GM12878 (cell line): Measurements from ENCODE around the gene SNX32. TPM values are rescaled to one million over a fixed set of nuclear protein-coding genes. Genes with fewer than 3 reads are reported as not detected.
"Not testable (repeated sequence)": the region's sequence is repeated elsewhere in the genome, so short reads cannot be mapped to it uniquely, and the experiment has no call there.

Source experiments
- ATAC-seq: fragments of 200-7000 bp; cut with Tn5 transposase; 3 replicates; pipeline ENCODE4 v1.9.1; 2020; ENCODE audit warnings: mild to moderate bottlenecking, moderate library complexity
- BruUV-seq: library from RNA; stranded (reverse); fragments of 400-500 nt; replicated peaks from 2 replicates; lab custom pipeline; 2021; lab: Mats Ljungman, UMichigan
- CTCF ChIA-PET: fragments of 300-600 bp; sonication (Branson Sonifier 250); formaldehyde crosslinking; extraction: SDS; loops from one replicate; lab custom pipeline; 2021; ENCODE audit warnings: inconsistent platforms; lab: Yijun Ruan, JAX
- POLR2A ChIA-PET: fragments of 350-600 bp; formaldehyde crosslinking; extraction: SDS; loops from one replicate; lab custom pipeline; 2021; ENCODE audit warnings: inconsistent platforms; lab: Charles Lee
- RAD21 ChIA-PET: fragments of 300-600 bp; sonication (Branson Sonifier 250); formaldehyde crosslinking; loops from one replicate; lab custom pipeline; 2023; ENCODE audit warnings: antibody characterized with exemption; ENCODE audit not compliant: unreplicated experiment; lab: Charles Lee
- SMC1A ChIA-PET: fragments of 300-600 bp; sonication (Branson Sonifier 250); formaldehyde crosslinking; loops from one replicate; lab custom pipeline; 2023; ENCODE audit not compliant: unreplicated experiment, uncharacterized antibody; lab: Charles Lee
- DNase-seq: peaks from one replicate; pipeline ENCODE4 v3.0.0-alpha.2; 2011; ENCODE audit warnings: low read depth, low spot score
- FAIRE-seq: peaks from 3 replicates; lab custom pipeline; 2011; peaks lifted over from hg19 to GRCh38; lab: Jason Lieb, UNC
- H2AFZ ChIP-seq: 2 replicates; pipeline ENCODE4 v1.6.0; 2011; ENCODE audit warnings: low read depth, low read length, control low read depth; ENCODE audit not compliant: control insufficient read depth
- H3K27ac ChIP-seq: 2 replicates; pipeline ENCODE4 v1.5.1; 2011; ENCODE audit warnings: control low read depth; ENCODE audit not compliant: control insufficient read depth, insufficient read depth
- H3K27me3 ChIP-seq, 2 experiments: replicated peaks in 1 of 2; 2 replicates each; pipeline versions ENCODE4 v1.6.0 to v1.6.1; 2011; ENCODE audit warnings: low read length in 1 of 2; ENCODE audit not compliant: control insufficient read depth in 2 of 2, insufficient read depth in 2 of 2
- H3K36me3 ChIP-seq, 2 experiments: 2 replicates each; pipeline ENCODE4 v1.5.1; 2011; ENCODE audit warnings: low read length in 1 of 2; ENCODE audit not compliant: control insufficient read depth in 2 of 2, insufficient read depth in 2 of 2
- H3K4me1 ChIP-seq: 2 replicates; pipeline ENCODE4 v1.6.1; 2011; ENCODE audit warnings: mild to moderate bottlenecking, low read length, moderate library complexity, mixed read lengths; ENCODE audit not compliant: control insufficient read depth, insufficient read depth
- H3K4me2 ChIP-seq: 2 replicates; pipeline ENCODE4 v1.6.0; 2011; ENCODE audit warnings: control low read depth; ENCODE audit not compliant: control insufficient read depth, insufficient read depth
- H3K4me3 ChIP-seq: fragments of 200-600 bp; sonication (generic); 2 replicates; pipeline ENCODE4 v1.5.1; 2016
- H3K79me2 ChIP-seq: 2 replicates; pipeline ENCODE4 v1.6.0; 2011; ENCODE audit warnings: low read length; ENCODE audit not compliant: control insufficient read depth, insufficient read depth
- H3K9ac ChIP-seq: 2 replicates; pipeline ENCODE4 v1.8.0; 2011; ENCODE audit warnings: low read length, control low read depth, mixed read lengths; ENCODE audit not compliant: control insufficient read depth, insufficient read depth
- H3K9me3 ChIP-seq: replicated peaks from 3 replicates; pipeline ENCODE4 v1.5.1; 2011; ENCODE audit warnings: mild to moderate bottlenecking, low read length; ENCODE audit not compliant: control insufficient read depth, insufficient read depth
- H4K20me1 ChIP-seq: 2 replicates; pipeline ENCODE4 v1.6.0; 2011; ENCODE audit not compliant: control insufficient read depth, insufficient read depth
- CREM ChIP-seq: IDR thresholded peaks from 2 replicates; pipeline ENCODE4 v1.6.1; 2014; ENCODE audit warnings: antibody characterized with exemption, low read depth
- POLR2AphosphoS5 ChIP-seq: IDR thresholded peaks from 2 replicates; pipeline ENCODE4 v1.6.1; 2011; ENCODE audit warnings: mild to moderate bottlenecking, low read length, inconsistent platforms
- WGBS: methylation state at CpG from one replicate; pipeline ENCODE4 v1.1.6; 2016; ENCODE audit warnings: low lambda C conversion rate; ENCODE audit not compliant: insufficient replicate concordance, insufficient coverage; ENCODE audit errors: missing lambda C conversion rate; 5-methylcytosine and 5-hydroxymethylcytosine counted together
- in situ Hi-C: fragments of 300-500 bp; cut with MboI; formaldehyde crosslinking; loops from 9 replicates; pipeline ENCODE4 v1.14.3; 2018; ENCODE audit warnings: mixed read lengths
- intact Hi-C: fragments of 100-400 bp; cut with micrococcal nuclease; formaldehyde crosslinking; loops from one replicate; pipeline ENCODE4 v1.14.2; 2022; ENCODE audit not compliant: unreplicated experiment
- polyA plus RNA-seq, 11 experiments: library from polyadenylated mRNA; depleted of rRNA in 4 of 11; unstranded in 6 of 11; stranded (reverse) in 5 of 11; fragments of >200 nt; fragmentation: Nextera tagmentation in 4 of 11; fragmentation: Illumina TruSeq in 1 of 11; extraction: Ambion mirVana in 4 of 11; extraction: Trizol in 1 of 11; gene quantifications; 1 replicate in 1 of 11; 2 replicates in 10 of 11; pipeline versions ENCODE4 v1.2.1 to v1.2.3, GENCODE V29; 2011 to 2016; ENCODE audit warnings: inconsistent platforms in 2 of 11, missing spikeins in 2 of 11, low read depth in 1 of 11
- total RNA-seq, 4 experiments: library from RNA; depleted of rRNA in 3 of 4; stranded (reverse); fragments of >200 nt in 3 of 4; fragmentation: Illumina TruSeq in 1 of 4; extraction: Trizol in 1 of 4; gene quantifications; 2 replicates each; pipeline versions ENCODE4 v1.2.1 to v1.2.3, GENCODE V29; 2013 to 2021
- TF ChIP-seq, protein P1 (sequence below): fragments of 150-350 bp; IDR thresholded peaks from 2 replicates; pipeline ENCODE4 v1.6.1; 2016; ENCODE audit warnings: low read depth, low read length

Gene SNX32
- total and polyA plus RNA-seq, 10 of the 15 experiments (the other 5 are each of a cell fraction or from before 2014, with no cell fraction given) = 0.04 to 1.5 (median 0.11) TPM; not detected in 1

DNA sequence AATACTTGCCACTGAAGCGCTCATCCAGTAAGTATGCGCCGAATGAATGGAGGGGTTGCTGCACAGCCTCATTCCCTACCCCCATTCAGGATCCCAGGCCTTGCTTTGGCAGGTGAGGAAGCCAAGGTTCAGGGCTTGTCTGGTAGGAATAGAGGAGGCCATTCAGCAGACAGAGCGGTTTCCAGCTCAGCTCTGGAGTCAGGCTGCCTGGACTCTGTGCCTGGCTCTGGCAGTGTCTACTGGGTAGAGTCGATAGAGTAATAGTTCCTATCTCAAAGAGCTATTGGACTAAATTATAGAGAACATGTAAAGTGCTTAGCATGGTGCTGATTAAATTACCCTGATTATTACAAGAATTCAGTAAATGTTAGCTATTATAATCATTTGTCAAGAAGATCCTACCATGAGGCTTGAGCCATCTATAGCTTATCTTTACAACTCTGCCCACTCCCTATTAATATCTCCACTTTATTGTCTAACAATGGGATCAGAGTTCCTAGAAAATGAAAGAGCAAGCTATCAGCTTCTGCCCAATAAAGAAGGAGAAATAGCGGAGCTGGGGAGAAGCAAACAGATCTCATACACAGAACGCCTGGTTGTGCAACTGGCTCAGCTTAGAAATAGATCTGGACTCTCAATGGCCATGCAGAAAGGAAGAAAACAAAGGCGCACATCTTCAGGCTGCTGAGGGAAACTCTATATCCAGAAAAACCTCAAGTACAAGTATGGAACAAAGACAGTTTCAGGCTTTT is 6.6 kb upstream of the SNX32 start (continued):
- TF ChIP-seq, protein P1, sequence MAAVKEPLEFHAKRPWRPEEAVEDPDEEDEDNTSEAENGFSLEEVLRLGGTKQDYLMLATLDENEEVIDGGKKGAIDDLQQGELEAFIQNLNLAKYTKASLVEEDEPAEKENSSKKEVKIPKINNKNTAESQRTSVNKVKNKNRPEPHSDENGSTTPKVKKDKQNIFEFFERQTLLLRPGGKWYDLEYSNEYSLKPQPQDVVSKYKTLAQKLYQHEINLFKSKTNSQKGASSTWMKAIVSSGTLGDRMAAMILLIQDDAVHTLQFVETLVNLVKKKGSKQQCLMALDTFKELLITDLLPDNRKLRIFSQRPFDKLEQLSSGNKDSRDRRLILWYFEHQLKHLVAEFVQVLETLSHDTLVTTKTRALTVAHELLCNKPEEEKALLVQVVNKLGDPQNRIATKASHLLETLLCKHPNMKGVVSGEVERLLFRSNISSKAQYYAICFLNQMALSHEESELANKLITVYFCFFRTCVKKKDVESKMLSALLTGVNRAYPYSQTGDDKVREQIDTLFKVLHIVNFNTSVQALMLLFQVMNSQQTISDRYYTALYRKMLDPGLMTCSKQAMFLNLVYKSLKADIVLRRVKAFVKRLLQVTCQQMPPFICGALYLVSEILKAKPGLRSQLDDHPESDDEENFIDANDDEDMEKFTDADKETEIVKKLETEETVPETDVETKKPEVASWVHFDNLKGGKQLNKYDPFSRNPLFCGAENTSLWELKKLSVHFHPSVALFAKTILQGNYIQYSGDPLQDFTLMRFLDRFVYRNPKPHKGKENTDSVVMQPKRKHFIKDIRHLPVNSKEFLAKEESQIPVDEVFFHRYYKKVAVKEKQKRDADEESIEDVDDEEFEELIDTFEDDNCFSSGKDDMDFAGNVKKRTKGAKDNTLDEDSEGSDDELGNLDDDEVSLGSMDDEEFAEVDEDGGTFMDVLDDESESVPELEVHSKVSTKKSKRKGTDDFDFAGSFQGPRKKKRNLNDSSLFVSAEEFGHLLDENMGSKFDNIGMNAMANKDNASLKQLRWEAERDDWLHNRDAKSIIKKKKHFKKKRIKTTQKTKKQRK = no peak

DNA sequence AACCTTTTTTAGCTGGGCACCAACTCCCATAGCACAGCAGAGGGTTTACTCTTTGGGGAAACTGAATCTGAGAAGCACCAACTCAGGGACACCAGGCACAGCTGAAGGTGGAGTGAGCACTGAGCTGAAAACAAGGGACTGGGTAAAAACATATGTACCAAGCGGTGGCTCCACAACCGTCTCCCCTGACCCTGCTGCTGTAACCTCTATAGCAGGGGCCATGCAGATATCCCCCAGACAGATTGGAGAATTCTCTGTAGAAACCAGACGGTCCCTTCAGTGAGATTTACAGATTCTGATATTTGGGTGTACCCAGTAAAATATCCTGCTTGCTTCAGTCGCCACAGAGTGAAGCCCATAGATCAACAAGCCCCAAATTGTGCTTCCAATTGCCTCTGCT is 4.3 kb upstream of the SNX32 start:
- TF ChIP-seq CREM (no peak), POLR2AphosphoS5 (no peak)
- TF ChIP-seq, all 136 proteins: peak for 0
- H3K79me2 ChIP-seq = no peaks in the 10 kb centered on the region
- no peak overlapping the region for H3K9ac ChIP-seq
- no peak for ATAC-seq
- in situ Hi-C loops (no loop called here), intact Hi-C loops (no loop called here)
- RAD21 ChIA-PET = interaction anchor here (0.6 to 0.8 kb wide), 2 partner anchors 27 to 138 kb away, joined by 3 read pairs; no protein-coding TSS in a partner anchor
- CTCF ChIA-PET = interaction anchor here (0.6 to 2.7 kb wide), 7 partner anchors 11 to 482 kb away, joined by 3 to 7 read pairs (median 4); partner anchors contain the start of gene MUS81
- H3K27ac ChIP-seq = no peak overlapping the region
- no peak overlapping the region for H2AFZ ChIP-seq
- no peaks in the 10 kb centered on the region for H4K20me1 ChIP-seq
- SMC1A ChIA-PET = no interaction called here
- DNase-seq = no peak
- H3K36me3 ChIP-seq = no peaks in the 10 kb centered on the region
- FAIRE-seq = no peak
- POLR2A ChIA-PET = no interaction called here
- H3K27me3 ChIP-seq = peaks cover 0 to 7% of the 10 kb centered on the region in 2 experiments; a peak in 1 of 4 replicates
- WGBS = 34% methylated on average over 4 of the region's 4 CpGs
- H3K4me3 ChIP-seq = no peak overlapping the region
- H3K4me1 ChIP-seq = peaks cover 15% of the 10 kb centered on the region
- no TSS peak for BruUV-seq
- no peak overlapping the region for H3K4me2 ChIP-seq
- H3K9me3 ChIP-seq = no peaks in the 10 kb centered on the region

DNA sequence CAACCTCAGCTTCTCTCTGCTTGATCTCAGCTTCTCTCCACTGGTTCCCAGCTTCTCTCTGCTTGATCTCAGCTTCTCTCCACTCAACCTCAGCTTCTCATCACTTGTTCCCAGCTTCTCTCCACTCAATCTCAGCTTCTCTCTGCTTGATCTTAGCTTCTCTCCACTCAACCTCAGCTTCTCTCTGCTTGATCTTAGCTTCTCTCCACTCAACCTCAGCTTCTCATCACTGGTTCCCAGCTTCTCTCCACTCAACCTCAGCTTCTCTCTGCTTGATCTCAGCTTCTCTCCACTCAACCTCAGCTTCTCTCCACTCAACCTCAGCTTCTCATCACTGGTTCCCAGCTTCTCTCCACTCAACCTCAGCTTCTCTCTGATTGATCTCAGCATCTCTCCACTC is 1.5 kb upstream of the SNX32 start:
- BruUV-seq, H2AFZ ChIP-seq, H3K9me3 ChIP-seq, FAIRE-seq, H3K79me2 ChIP-seq, intact Hi-C loops, DNase-seq, H3K9ac ChIP-seq, H4K20me1 ChIP-seq, H3K27me3 ChIP-seq, H3K4me2 ChIP-seq, H3K4me3 ChIP-seq, in situ Hi-C loops, ATAC-seq, H3K36me3 ChIP-seq, H3K27ac ChIP-seq: not testable (repeated sequence)
- SMC1A ChIA-PET = interaction anchor here (1.2 to 1.9 kb wide), 3 partner anchors 9 to 206 kb away, joined by 3 to 5 read pairs (median 5); no protein-coding TSS in a partner anchor
- CTCF ChIA-PET = interaction anchor here (1.3 to 3.0 kb wide), 8 partner anchors 14 to 190 kb away, joined by 3 to 19 read pairs (median 10); partner anchors contain the start of gene FIBP
- peaks cover 15% of the 10 kb centered on the region for H3K4me1 ChIP-seq
- RAD21 ChIA-PET = interaction anchor here (1.0 to 2.0 kb wide), 2 partner anchors 56 to 190 kb away, joined by 3 to 4 read pairs; partner anchors contain the start of gene FIBP
- POLR2A ChIA-PET = interaction anchor here (0.7 to 2.7 kb wide), 8 partner anchors 8 to 111 kb away, joined by 3 to 18 read pairs (median 4); partner anchors contain the start of genes CCDC85B, CFL1 and MUS81
